ENCODE measurements around the gene SULT6B1.

Gene SULT6B1

DNA sequence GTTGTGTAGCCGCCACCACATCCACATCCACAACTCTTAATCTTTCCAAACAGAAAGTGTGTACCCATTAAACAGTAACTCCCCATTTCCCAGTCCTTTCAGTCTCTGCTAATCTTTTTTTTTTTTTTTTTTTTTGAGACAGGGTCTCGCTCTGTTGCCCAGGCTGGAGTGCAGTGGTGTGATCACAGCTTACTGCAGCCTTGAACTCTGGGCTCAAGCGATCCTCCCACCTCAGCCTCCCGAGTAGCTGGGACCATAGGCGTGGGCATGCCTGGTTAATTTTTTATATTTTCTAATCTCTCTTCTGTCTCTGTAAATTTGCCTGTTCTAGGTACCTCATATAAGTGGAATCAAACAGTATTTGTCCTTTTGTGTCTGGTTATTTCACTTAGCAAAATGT, 35.2 kb downstream of the SULT6B1 start:
- in situ Hi-C loops (cut with HindIII; ENCODE audit: low sequenced_read_pairs): no loop called here

DNA sequence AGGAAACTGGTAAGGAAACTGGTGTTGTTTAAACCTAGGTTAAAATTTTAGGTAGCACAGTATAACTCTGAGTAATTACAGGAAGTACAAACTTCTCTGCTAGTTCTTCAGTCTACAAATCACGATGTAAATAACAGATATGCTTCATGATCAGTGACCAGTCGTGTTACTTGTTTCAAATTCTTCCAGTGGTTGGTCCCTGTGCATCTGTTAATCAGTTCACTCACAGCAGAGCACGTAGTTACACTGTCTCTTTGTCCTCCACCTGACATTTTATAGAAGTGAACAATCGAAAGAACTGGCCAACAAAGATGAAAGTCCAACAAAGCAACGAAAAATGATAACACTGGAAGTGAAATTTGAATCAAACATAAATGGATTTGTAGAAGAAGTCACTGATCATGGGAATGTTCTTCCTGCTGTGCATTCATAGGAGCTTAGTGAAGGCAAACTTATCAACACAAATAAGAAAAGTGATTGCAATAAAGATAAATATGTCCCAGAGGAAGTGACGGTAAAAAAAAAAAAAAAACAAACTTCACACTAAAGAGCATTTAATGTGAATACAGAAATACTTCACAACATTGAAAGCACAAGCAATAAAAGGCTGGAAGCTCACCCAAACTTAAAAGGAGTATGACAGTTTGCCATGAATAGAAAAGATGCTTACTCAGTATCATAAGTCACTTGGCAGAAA, 38.7 kb downstream of the SULT6B1 start:
- in situ Hi-C loops (cut with HindIII; ENCODE audit: low sequenced_read_pairs): no loop called here

DNA sequence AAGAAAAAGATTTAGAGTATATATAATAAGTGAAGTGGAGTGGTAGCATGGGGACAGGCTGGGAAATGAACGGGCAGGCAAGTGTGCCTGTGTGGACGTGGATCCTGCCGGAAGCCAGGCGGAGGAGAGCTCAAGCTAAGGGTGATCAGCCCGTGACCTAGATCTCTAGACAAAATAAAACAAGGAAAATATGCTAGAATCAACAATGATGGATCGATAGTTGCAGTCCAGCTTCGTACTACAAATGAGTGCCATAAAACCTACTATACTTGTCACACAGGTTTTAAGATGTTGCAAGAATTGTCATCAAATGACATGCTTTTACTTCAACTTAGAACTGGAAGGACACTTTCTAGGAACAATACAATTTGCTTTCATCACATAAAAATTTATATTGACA, 40.1 kb downstream of the SULT6B1 start:
- in situ Hi-C loops (cut with HindIII; ENCODE audit: low sequenced_read_pairs): no loop called here

- in situ Hi-C loops (cut with HindIII; ENCODE audit: low sequenced_read_pairs): no loop called here
Observed at GRCh38 chr2:37146062-37146461, 42.4 kb downstream of the SULT6B1 start.

- in situ Hi-C loops (cut with HindIII; ENCODE audit: low sequenced_read_pairs): no loop called here
Observed at GRCh38 chr2:37143974-37144373, 44.5 kb downstream of the SULT6B1 start.

- in situ Hi-C loops (cut with HindIII; ENCODE audit: low sequenced_read_pairs): no loop called here
Observed at GRCh38 chr2:37142546-37142945, 45.9 kb downstream of the SULT6B1 start.

GRCh38 chr2:37132914-37133313, 55.6 kb downstream of the SULT6B1 start:
- in situ Hi-C loops (cut with HindIII; ENCODE audit: low sequenced_read_pairs): no loop called here

DNA sequence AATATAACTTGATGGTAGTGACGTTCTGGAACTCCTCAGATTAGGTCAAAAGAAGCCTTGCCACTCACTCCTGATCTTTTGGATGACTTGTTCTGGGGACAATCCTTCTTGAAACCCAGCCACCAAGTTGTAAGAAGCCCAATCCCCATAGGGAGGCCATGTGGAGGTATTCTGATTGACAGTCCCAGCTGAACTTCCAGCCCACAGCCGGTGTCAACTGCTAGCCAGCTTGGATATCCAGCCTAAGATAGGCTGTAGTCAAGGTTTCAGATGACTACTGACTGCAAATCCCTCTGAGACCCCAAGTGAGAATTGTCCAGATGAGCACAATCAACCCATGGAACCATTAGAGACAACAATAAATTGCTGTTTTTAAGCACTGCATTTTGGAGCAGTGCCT, 63.1 kb downstream of the SULT6B1 start:
- in situ Hi-C loops (cut with HindIII; ENCODE audit: low sequenced_read_pairs): no loop called here

GRCh38 chr2:37119157-37119556, 69.3 kb downstream of the SULT6B1 start:
- in situ Hi-C loops (cut with HindIII; ENCODE audit: low sequenced_read_pairs): no loop called here

All from DLD1 (cell line).